Lower leg skin (tissue), 3 donors: Measurements from ENCODE around the gene NCKAP5.

Experiments used
- CTCF ChIP-seq, 3 donors: fragments of 450-650 bp; IDR thresholded peaks; one replicate each; pipeline ENCODE4 v1.5.1; 2016; ENCODE audit warnings: antibody characterized with exemption in 3 of 3, mild to moderate bottlenecking in 3 of 3, moderate library complexity in 2 of 3
- POLR2A ChIP-seq, 2 donors: fragments of 450-650 bp; IDR thresholded peaks; one replicate each; pipeline ENCODE4 v1.6.1; 2016 to 2017; ENCODE audit warnings: antibody characterized with exemption in 2 of 2, mild to moderate bottlenecking in 1 of 2, moderate library complexity in 1 of 2

GRCh38 chr2:132795220-132795619, 773.0 kb downstream of the NCKAP5 start:
- TF ChIP-seq POLR2A (IDR thresholded peaks at IDR 0.05) = no peak
- TF ChIP-seq CTCF (IDR thresholded peaks at IDR 0.05) = no peak
